ENCODE measurements around the gene CNKSR3.

Gene CNKSR3

DNA sequence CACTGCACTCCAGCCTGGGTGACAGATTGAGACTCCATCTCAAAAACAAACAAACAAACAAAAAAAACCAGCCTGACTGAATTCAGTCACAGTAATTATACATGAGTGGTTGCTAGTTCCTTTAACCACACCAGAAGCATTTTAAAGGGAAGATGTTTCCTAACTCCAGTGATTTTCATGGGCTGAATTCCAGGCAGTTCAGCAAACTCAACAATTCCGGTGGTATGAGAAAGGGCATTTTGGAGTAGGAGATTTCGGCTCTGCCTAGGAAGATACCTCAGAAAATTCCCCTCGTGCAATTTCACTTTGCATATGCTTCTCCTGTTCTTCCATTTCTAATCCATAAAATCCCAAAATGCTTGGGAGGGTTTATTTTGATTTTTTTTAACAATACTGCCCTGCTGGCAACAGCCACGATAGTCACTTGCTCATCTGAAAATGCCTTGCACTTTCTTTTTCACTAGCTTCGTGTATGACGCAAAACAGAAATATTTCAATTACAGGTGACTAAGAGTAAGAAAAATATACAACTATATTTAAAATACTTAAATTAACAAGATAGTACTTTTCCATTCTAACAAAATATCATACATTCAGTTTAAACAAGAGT, 105.6 kb downstream of the CNKSR3 start:
- FAIRE-seq (no peak), DNase-seq (ENCODE audit: insufficient read length) (no peak)
- TF ChIP-seq TAF1 (IDR thresholded peaks at IDR 0.05; ENCODE audit: borderline replicate concordance, low read depth, low read length) (no peak), POLR2A (IDR thresholded peaks at IDR 0.05; ENCODE audit: low read depth, low read length) (no peak), POLR2AphosphoS5 (IDR thresholded peaks at IDR 0.05; ENCODE audit: low read depth, low read length) (no peak)

DNA sequence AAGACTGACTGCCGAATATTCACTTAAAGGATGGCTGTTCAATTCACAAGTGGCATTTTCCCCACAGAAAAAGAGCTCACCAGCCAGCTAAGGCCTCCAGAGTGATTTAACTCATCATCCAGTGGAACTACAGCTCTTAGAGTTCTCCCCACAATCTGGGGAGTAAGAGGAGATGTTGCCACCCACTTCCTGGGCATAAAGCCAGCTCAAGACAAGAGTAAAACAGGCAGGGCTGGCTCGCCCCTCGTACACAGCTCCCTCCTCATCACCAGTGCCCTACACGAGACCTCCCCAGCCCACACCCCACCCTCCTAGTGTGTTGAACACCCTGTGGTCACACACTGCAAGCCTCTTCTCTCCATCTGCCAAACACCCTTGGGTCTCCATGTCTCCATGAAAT, 106.7 kb downstream of the CNKSR3 start:
- no peak for DNase-seq (ENCODE audit: insufficient read length)
- no peak for FAIRE-seq
- TF ChIP-seq POLR2AphosphoS5 (IDR thresholded peaks at IDR 0.05; ENCODE audit: low read depth, low read length) (no peak), TAF1 (IDR thresholded peaks at IDR 0.05; ENCODE audit: borderline replicate concordance, low read depth, low read length) (no peak), POLR2A (IDR thresholded peaks at IDR 0.05; ENCODE audit: low read depth, low read length) (no peak)

DNA sequence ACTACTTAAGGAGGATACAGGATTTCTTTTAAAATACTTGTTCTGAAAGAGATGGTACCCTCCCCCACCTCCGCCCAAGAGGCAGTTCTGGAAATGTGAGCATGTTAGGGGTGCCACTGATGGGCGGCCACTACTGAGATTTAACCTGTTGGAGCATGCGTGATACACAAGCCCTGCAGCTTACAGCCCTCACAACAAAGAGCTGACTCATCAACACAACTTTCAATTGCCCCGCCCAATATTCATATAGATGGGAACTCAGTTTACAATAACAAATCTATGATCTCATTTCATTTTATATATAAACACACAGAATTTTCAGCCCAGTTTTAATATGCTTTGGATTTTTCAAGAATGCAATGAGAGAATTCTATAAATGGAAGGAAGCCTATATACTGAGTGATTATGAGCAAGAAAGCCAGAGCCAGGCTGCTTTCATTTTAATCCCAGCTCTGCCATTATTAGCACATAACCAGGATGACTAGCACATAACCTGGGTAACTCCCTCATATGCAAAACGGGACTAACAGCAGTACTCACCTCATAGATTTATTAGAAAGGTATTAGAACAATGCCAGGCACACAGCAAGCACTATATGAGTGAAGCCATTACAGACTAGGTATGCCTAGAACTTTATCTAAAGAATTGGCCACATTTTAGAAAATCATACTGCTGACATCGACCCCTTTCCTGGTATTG, 108.3 kb downstream of the CNKSR3 start:
- no peak for FAIRE-seq
- TF ChIP-seq POLR2AphosphoS5 (IDR thresholded peaks at IDR 0.05; ENCODE audit: low read depth, low read length) (no peak), TAF1 (IDR thresholded peaks at IDR 0.05; ENCODE audit: borderline replicate concordance, low read depth, low read length) (no peak), POLR2A (IDR thresholded peaks at IDR 0.05; ENCODE audit: low read depth, low read length) (no peak)
- no peak for DNase-seq (ENCODE audit: insufficient read length)

DNA sequence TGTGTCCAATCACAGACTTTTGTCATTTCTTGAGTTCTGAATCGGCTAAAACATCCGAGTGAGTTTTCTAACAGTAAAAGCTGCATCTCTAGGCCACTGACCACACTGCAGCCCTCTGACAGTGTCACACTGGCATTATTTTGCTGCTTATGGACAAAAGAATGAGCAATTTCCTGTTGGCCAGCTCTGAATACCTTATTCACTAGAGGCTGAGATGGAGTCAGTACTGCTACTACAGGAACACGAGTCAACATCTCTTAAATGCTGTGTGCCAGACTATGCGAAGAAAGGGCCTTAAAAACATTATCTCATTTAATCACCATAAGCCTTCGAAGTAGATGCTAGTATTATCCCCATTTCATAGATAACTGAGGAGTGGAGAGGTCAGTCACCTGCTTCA, 111.4 kb downstream of the CNKSR3 start:
- no peak for FAIRE-seq
- TF ChIP-seq TAF1 (IDR thresholded peaks at IDR 0.05; ENCODE audit: borderline replicate concordance, low read depth, low read length) (no peak), POLR2A (IDR thresholded peaks at IDR 0.05; ENCODE audit: low read depth, low read length) (no peak), POLR2AphosphoS5 (IDR thresholded peaks at IDR 0.05; ENCODE audit: low read depth, low read length) (no peak)
- no peak for DNase-seq (ENCODE audit: insufficient read length)

DNA sequence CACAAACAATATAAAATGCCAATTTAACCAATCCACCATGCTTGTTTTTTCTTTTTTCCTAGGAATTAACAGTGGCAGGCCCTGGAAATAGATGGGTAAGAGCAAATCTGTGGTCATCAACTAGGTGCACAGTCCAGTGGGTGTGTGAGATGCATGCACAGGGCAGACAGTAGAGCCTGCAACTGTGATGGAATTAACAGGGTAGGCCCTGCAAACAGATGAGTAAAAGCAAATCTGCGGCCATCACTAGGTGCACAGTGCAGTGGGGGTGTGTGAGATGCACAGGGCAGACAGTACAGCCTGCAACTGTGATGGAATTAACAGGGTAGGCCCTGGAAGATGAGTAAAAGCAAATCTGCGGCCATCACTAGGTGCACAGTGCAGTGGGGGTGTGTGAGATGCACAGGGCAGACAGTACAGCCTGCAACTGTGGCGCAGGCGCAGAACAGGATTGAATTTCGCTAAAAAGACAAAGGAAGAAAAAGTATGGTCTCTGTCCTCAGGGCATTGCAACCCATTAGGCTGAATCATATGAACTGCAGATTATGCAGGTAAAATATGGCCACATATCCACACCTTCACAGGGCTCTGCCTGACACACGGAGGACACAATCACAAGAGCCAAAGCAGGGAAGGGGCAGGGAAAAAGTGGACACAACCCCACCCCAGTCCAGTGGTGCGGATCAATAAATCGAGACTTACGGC, 112.8 kb downstream of the CNKSR3 start:
- FAIRE-seq (no peak), DNase-seq (ENCODE audit: insufficient read length) (no peak)
- TF ChIP-seq POLR2A (IDR thresholded peaks at IDR 0.05; ENCODE audit: low read depth, low read length) (no peak), TAF1 (IDR thresholded peaks at IDR 0.05; ENCODE audit: borderline replicate concordance, low read depth, low read length) (no peak), POLR2AphosphoS5 (IDR thresholded peaks at IDR 0.05; ENCODE audit: low read depth, low read length) (no peak)

DNA sequence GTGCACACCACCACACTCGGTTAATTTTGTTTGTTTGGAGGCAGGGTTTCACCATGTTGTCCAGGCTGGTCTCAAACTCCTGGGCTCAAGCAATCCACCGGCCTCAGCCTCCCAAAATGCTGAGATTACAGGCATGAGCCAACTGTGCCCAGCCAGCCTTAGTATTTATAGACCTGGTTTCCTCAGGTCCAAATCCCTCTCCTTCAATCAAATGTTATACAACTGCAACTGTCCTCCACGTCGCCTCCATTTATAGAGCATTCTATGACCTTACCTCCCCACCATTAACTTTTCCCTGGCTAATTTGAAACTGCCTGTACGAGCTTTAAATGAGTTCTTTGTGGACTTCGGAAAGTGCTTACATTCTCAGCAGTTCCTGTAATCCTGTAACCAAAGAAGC, 114.6 kb downstream of the CNKSR3 start:
- DNase-seq (ENCODE audit: insufficient read length) (no peak), FAIRE-seq (no peak)
- TF ChIP-seq POLR2A (IDR thresholded peaks at IDR 0.05; ENCODE audit: low read depth, low read length) (no peak), POLR2AphosphoS5 (IDR thresholded peaks at IDR 0.05; ENCODE audit: low read depth, low read length) (no peak), TAF1 (IDR thresholded peaks at IDR 0.05; ENCODE audit: borderline replicate concordance, low read depth, low read length) (no peak)

DNA sequence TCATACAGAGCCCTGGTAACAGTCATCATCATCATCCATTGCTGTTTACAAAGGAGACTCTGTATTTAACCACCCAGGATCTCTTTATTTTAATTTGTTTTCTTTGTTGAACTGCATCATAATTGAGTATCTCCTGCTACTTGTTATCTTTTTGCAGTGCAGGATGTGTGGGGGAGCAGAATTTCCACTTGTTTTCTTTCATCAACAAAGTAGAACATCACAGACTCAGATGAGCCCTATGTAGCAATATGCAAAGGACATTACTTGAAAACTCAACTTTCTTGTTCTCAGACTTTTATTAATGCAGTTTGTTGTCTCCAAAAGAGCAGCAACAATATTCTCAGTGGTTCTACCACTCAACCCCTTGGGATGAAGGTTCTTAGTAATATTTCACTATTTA, 115.2 kb downstream of the CNKSR3 start:
- no peak for FAIRE-seq
- TF ChIP-seq POLR2A (IDR thresholded peaks at IDR 0.05; ENCODE audit: low read depth, low read length): no peak
- TF ChIP-seq TAF1 (IDR thresholded peaks at IDR 0.05; ENCODE audit: borderline replicate concordance, low read depth, low read length): no peak
- no peak for TF ChIP-seq POLR2AphosphoS5 (IDR thresholded peaks at IDR 0.05; ENCODE audit: low read depth, low read length)
- DNase-seq (ENCODE audit: insufficient read length): no peak

DNA sequence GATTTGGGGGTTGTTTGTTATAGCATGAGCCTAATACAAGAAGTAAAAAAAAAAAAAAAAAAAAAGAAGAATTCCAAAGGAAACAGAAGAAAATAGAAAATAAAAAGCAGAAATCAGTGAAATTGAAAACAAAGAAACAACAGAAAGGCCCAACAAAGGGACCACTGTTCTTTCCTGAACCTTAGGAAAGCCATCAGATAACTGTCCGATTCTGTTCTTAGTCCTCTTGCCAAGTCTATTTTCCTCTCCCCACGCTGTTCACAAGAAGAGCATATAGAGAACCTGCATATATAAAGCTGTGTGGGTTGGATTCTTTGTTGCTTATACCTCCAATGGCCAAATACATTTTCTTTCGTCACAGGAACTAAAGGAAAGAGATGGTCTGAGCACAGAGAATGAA, 115.9 kb downstream of the CNKSR3 start:
- TF ChIP-seq POLR2A (IDR thresholded peaks at IDR 0.05; ENCODE audit: low read depth, low read length): no peak
- TF ChIP-seq POLR2AphosphoS5 (IDR thresholded peaks at IDR 0.05; ENCODE audit: low read depth, low read length): no peak
- TF ChIP-seq TAF1 (IDR thresholded peaks at IDR 0.05; ENCODE audit: borderline replicate concordance, low read depth, low read length): no peak
- FAIRE-seq (no peak), DNase-seq (ENCODE audit: insufficient read length) (no peak)

DNA sequence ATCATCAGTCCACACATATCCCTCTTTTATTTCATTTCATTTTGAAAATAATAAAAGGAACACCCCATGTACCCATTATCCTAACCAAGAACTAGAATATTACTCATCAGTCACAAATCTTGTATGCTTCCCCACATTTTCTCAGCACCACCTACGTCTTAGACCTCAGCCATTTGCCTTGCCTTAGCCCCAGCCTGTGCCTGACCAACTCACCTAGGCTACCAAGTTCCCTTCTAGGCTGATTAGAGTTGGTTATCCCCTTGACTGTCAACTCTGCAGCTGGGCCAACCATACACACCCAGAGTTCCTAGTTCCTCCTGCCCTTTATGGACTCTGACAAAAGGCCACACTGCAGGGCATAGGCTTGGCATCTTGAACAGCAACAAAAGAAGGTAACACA, 120.5 kb downstream of the CNKSR3 start:
- no peak for FAIRE-seq
- TF ChIP-seq POLR2A (IDR thresholded peaks at IDR 0.05; ENCODE audit: low read depth, low read length) (no peak), TAF1 (IDR thresholded peaks at IDR 0.05; ENCODE audit: borderline replicate concordance, low read depth, low read length) (no peak)

DNA sequence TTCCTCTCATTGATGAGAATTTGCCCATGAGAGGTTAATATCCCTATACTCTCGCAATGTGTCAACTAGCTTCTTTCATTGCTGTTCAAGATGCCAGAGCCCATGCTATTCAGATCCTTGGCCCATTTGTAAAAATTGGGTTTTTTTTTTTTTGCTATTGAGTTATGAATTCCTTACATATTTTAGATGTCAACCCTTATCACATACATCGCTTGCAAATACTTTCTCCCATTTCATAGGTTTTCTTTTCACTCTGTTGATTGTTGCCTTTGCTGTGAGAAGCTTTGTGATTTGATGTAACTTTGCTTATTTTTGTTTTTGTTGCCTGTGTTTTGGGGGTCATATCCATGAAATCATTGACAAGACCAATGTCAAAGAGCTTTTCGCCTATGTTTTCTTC, 121.7 kb downstream of the CNKSR3 start:
- no peak for DNase-seq (ENCODE audit: insufficient read length)
- TF ChIP-seq POLR2A (IDR thresholded peaks at IDR 0.05; ENCODE audit: low read depth, low read length) (no peak), POLR2AphosphoS5 (IDR thresholded peaks at IDR 0.05; ENCODE audit: low read depth, low read length) (no peak), TAF1 (IDR thresholded peaks at IDR 0.05; ENCODE audit: borderline replicate concordance, low read depth, low read length) (no peak)
- no peak for FAIRE-seq

More for the DNA sequence above, 120.5 kb downstream of the CNKSR3 start:
- DNase-seq (ENCODE audit: insufficient read length): no peak

DNA sequence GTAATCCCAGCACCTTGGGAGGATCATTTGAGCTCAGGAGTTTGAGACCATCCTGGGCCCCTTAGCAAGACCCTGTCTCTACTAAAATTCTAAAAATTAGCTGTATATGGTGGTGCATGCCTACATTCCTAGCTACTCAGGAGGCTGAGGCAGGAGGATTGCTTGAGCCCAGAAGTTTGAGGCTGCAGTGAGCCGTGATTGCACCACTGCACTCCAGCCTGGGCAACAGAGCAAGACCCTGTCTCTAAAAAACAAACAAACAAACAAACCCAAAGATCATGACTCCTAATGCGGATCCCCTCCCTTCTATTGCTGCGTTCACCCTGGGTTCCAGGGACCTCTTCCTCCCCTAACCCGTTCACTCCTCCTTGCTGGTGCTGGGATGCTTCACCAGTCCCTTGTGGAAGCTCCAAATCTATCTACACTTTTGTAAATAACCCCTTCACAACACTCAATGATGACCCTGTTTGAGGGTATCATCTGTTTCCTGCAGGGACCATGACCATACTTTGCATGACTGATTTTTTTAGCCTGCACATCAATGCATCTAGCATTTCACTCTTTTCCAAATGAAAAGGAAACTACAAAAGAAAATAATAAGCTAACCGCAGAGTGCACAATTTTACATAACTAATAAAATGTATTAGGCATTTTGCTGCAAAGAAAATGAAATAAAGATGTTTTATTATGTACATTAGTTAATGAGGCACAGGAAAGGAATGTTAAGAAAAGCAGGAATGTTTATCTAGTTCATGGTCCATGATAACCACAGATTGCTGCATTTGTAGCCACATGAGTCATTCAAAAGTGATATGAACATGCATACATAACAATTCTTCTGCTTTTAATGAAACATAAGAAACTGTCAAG, 123.4 kb downstream of the CNKSR3 start:
- FAIRE-seq: no peak
- no peak for DNase-seq (ENCODE audit: insufficient read length)
- no peak for TF ChIP-seq TAF1 (IDR thresholded peaks at IDR 0.05; ENCODE audit: borderline replicate concordance, low read depth, low read length)
- no peak for TF ChIP-seq POLR2AphosphoS5 (IDR thresholded peaks at IDR 0.05; ENCODE audit: low read depth, low read length)
- no peak for TF ChIP-seq POLR2A (IDR thresholded peaks at IDR 0.05; ENCODE audit: low read depth, low read length)
